SK-N-SH treated with all-trans-retinoic acid at 6 μM for 48 hours (cell line): ENCODE results near the gene TH.

Experiments
- ARNTL ChIP-seq: fragments of 450-650 bp; formaldehyde crosslinking; IDR thresholded peaks from 2 replicates; pipeline ENCODE4 v1.5.0; 2020; ENCODE audit warnings: low read depth, mild to moderate bottlenecking, moderate library complexity, borderline replicate concordance
- GLIS3 ChIP-seq: fragments of 250-450 bp; sonication (Bioruptor Pico); IDR thresholded peaks from 2 replicates; pipeline ENCODE4 v1.5.0; 2020; ENCODE audit warnings: mild to moderate bottlenecking, moderate library complexity
- OSR1 ChIP-seq: fragments of 250-450 bp; sonication (Bioruptor Pico); IDR thresholded peaks from 2 replicates; pipeline ENCODE4 v1.8.0; 2022; ENCODE audit warnings: moderate library complexity, mild to moderate bottlenecking, inconsistent platforms
- PPARA ChIP-seq: fragments of 250-450 bp; sonication (Bioruptor Pico); IDR thresholded peaks from 2 replicates; pipeline ENCODE4 v1.5.0; 2020; ENCODE audit warnings: mild to moderate bottlenecking, borderline replicate concordance
- TCF4 ChIP-seq: fragments of 250-450 bp; sonication (Bioruptor Pico); IDR thresholded peaks from 2 replicates; pipeline ENCODE4 v1.8.0; 2021; ENCODE audit warnings: mild to moderate bottlenecking, moderate library complexity, borderline replicate concordance
- ZFP3 ChIP-seq: fragments of 250-450 bp; sonication (Bioruptor Pico); IDR thresholded peaks from 2 replicates; pipeline ENCODE4 v1.5.0; 2020; ENCODE audit warnings: mild to moderate bottlenecking, moderate library complexity
- ZNF70 ChIP-seq: fragments of 450-650 bp; formaldehyde crosslinking; IDR thresholded peaks from 2 replicates; pipeline ENCODE4 v1.5.0; 2020; ENCODE audit warnings: mild to moderate bottlenecking, moderate library complexity
- ZNF8 ChIP-seq: fragments of 450-650 bp; formaldehyde crosslinking; IDR thresholded peaks from 2 replicates; pipeline ENCODE4 v1.5.0; 2020; ENCODE audit warnings: mild to moderate bottlenecking, moderate library complexity
- TF ChIP-seq, protein P1 (sequence below): fragments of 250-450 bp; sonication (Bioruptor Pico); IDR thresholded peaks from 2 replicates; pipeline ENCODE4 v1.5.0; 2020; ENCODE audit warnings: mild to moderate bottlenecking, moderate library complexity
- TF ChIP-seq, protein P2 (sequence below): fragments of 250-450 bp; sonication (Bioruptor Pico); IDR thresholded peaks from 2 replicates; pipeline ENCODE4 v1.5.1; 2020; ENCODE audit warnings: low read depth, mild to moderate bottlenecking, moderate library complexity

DNA sequence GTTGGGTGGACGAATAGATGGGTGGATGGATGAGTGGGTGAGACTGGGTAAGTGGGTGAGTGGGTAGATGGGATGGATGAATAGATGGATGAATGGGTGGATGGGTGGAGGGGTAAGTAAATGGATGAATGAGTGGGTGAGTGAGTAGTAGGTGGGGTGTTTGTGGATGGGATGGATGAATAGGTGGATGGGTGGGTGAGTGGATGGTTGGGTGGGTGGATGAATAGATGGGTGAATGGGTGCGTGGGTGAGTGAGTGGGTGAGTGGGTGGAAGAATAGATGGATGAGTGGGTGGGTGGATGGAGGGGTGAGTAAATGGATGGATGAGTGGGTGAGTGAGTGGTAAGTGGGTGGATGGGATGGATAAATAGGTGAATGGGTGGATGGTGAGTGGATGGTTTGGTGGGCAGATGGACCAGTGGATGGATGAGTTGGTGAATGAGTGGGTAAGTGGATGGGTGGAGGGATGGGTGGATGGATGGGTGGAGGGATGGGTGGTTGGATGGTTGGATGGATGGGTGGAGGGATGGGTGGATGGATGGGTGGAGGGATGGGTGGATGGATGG is 45.0 kb downstream of the TH start:
- TF ChIP-seq ZNF70 (CRISPR knock-in tag) (no peak), ARNTL (no peak), ZFP3 (CRISPR knock-in tag) (no peak), TCF4 (no peak), GLIS3 (CRISPR knock-in tag) (no peak), OSR1 (CRISPR knock-in tag) (no peak), ZNF8 (CRISPR knock-in tag) (no peak), PPARA (CRISPR knock-in tag) (no peak)
- TF ChIP-seq, protein P1, sequence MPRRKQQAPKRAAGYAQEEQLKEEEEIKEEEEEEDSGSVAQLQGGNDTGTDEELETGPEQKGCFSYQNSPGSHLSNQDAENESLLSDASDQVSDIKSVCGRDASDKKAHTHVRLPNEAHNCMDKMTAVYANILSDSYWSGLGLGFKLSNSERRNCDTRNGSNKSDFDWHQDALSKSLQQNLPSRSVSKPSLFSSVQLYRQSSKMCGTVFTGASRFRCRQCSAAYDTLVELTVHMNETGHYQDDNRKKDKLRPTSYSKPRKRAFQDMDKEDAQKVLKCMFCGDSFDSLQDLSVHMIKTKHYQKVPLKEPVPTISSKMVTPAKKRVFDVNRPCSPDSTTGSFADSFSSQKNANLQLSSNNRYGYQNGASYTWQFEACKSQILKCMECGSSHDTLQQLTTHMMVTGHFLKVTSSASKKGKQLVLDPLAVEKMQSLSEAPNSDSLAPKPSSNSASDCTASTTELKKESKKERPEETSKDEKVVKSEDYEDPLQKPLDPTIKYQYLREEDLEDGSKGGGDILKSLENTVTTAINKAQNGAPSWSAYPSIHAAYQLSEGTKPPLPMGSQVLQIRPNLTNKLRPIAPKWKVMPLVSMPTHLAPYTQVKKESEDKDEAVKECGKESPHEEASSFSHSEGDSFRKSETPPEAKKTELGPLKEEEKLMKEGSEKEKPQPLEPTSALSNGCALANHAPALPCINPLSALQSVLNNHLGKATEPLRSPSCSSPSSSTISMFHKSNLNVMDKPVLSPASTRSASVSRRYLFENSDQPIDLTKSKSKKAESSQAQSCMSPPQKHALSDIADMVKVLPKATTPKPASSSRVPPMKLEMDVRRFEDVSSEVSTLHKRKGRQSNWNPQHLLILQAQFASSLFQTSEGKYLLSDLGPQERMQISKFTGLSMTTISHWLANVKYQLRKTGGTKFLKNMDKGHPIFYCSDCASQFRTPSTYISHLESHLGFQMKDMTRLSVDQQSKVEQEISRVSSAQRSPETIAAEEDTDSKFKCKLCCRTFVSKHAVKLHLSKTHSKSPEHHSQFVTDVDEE (CRISPR knock-in tag), result no peak
- TF ChIP-seq, protein P2, sequence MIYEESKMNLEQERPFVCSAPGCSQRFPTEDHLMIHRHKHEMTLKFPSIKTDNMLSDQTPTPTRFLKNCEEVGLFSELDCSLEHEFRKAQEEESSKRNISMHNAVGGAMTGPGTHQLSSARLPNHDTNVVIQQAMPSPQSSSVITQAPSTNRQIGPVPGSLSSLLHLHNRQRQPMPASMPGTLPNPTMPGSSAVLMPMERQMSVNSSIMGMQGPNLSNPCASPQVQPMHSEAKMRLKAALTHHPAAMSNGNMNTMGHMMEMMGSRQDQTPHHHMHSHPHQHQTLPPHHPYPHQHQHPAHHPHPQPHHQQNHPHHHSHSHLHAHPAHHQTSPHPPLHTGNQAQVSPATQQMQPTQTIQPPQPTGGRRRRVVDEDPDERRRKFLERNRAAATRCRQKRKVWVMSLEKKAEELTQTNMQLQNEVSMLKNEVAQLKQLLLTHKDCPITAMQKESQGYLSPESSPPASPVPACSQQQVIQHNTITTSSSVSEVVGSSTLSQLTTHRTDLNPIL (CRISPR knock-in tag), result no peak
